ENCODE measurements around the gene RANBP9. TPM values are rescaled to one million over a fixed set of nuclear protein-coding genes. Genes with fewer than 3 reads are reported as not detected.

The RANBP9 gene
- total and polyA plus RNA-seq, 2 of the 13 experiments (the other 11 are each of a cell fraction or from before 2014, with no cell fraction given): 26.6 to 30.6 TPM

DNA sequence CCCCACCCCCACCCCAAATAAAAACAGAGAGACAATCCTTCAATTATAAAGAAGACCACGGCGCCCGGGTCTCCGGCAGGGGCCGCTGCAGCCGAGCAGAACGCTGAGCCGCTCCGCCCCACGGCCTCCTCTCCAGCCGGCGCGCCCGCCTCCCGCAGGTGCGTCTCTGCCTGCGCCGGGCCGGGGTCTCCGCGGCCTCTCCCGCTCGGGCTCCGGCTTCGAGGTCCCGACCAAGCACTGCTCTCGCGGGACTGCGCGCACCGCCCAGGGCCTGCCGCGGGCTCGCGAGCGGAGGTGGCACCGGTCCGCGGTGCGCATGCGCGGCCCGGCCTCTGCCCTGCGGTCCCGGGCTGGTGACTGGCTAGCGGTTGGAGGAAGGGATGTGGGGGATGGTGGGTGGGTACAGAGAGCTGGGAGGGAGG lies 137.5 kb downstream of the RANBP9 start (continued):
- TF ChIP-seq GMEB2 (CRISPR knock-in tag; IDR thresholded peaks at IDR 0.05; ENCODE audit: low read depth) (0 out of 2 replicates have a peak, but pooled peaks have one; percentile 23), ZNF598 (CRISPR knock-in tag; IDR thresholded peaks at IDR 0.05; ENCODE audit: borderline replicate concordance) (peak; percentile 65; the same call in 1 of the 2 replicates), ZFP91 (CRISPR knock-in tag; IDR thresholded peaks at IDR 0.05; ENCODE audit: borderline replicate concordance) (no peak; the same call in 1 of the 2 replicates), ZNF629 (CRISPR knock-in tag; conservative IDR thresholded peaks at IDR 0.05) (0 out of 2 replicates have a peak, but pooled peaks have one; percentile 26), ZNF136 (CRISPR knock-in tag; IDR thresholded peaks at IDR 0.05; ENCODE audit: low read depth) (no peak), ZNF180 (CRISPR knock-in tag; IDR thresholded peaks at IDR 0.05; ENCODE audit: borderline replicate concordance, low read depth) (no peak), STAG1 (CRISPR knock-in tag; IDR thresholded peaks at IDR 0.05) (peak; percentile 30), ZBTB46 (CRISPR knock-in tag; IDR thresholded peaks at IDR 0.05; ENCODE audit: borderline replicate concordance) (peak; percentile 17; the same call in 1 of the 2 replicates), ZNF329 (CRISPR knock-in tag; IDR thresholded peaks at IDR 0.05; ENCODE audit: low read depth) (0 out of 2 replicates have a peak, but pooled peaks have one; percentile 72), MXI1 (IDR thresholded peaks at IDR 0.05; ENCODE audit: borderline replicate concordance, low read depth, low read length) (peak; percentile 27; the same call in 1 of the 3 replicates), MED8 (CRISPR knock-in tag; IDR thresholded peaks at IDR 0.05; ENCODE audit: insufficient replicate concordance) (no peak), GATA4 (IDR thresholded peaks at IDR 0.05; ENCODE audit: borderline replicate concordance, low read depth) (no peak), ZNF33B (CRISPR knock-in tag; IDR thresholded peaks at IDR 0.05) (0 out of 2 replicates have a peak, but pooled peaks have one; percentile 52)
- TF ChIP-seq, protein P1, sequence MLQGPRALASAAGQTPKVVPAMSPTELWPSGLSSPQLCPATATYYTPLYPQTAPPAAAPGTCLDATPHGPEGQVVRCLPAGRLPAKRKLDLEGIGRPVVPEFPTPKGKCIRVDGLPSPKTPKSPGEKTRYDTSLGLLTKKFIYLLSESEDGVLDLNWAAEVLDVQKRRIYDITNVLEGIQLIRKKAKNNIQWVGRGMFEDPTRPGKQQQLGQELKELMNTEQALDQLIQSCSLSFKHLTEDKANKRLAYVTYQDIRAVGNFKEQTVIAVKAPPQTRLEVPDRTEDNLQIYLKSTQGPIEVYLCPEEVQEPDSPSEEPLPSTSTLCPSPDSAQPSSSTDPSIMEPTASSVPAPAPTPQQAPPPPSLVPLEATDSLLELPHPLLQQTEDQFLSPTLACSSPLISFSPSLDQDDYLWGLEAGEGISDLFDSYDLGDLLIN (CRISPR knock-in tag; IDR thresholded peaks at IDR 0.05; ENCODE audit: borderline replicate concordance): no peak
- TF ChIP-seq, protein P2, sequence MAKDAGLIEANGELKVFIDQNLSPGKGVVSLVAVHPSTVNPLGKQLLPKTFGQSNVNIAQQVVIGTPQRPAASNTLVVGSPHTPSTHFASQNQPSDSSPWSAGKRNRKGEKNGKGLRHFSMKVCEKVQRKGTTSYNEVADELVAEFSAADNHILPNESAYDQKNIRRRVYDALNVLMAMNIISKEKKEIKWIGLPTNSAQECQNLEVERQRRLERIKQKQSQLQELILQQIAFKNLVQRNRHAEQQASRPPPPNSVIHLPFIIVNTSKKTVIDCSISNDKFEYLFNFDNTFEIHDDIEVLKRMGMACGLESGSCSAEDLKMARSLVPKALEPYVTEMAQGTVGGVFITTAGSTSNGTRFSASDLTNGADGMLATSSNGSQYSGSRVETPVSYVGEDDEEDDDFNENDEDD (CRISPR knock-in tag; IDR thresholded peaks at IDR 0.05; ENCODE audit: borderline replicate concordance): peak; percentile 73; the same call in 1 of the 2 replicates
- TF ChIP-seq, protein P3, sequence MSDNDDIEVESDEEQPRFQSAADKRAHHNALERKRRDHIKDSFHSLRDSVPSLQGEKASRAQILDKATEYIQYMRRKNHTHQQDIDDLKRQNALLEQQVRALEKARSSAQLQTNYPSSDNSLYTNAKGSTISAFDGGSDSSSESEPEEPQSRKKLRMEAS (IDR thresholded peaks at IDR 0.05): peak; percentile 54; the same call in 1 of the 2 replicates
- TF ChIP-seq, protein P4, sequence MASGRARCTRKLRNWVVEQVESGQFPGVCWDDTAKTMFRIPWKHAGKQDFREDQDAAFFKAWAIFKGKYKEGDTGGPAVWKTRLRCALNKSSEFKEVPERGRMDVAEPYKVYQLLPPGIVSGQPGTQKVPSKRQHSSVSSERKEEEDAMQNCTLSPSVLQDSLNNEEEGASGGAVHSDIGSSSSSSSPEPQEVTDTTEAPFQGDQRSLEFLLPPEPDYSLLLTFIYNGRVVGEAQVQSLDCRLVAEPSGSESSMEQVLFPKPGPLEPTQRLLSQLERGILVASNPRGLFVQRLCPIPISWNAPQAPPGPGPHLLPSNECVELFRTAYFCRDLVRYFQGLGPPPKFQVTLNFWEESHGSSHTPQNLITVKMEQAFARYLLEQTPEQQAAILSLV (CRISPR knock-in tag; IDR thresholded peaks at IDR 0.05; ENCODE audit: borderline replicate concordance): peak; percentile 76
- TF ChIP-seq, protein P5, sequence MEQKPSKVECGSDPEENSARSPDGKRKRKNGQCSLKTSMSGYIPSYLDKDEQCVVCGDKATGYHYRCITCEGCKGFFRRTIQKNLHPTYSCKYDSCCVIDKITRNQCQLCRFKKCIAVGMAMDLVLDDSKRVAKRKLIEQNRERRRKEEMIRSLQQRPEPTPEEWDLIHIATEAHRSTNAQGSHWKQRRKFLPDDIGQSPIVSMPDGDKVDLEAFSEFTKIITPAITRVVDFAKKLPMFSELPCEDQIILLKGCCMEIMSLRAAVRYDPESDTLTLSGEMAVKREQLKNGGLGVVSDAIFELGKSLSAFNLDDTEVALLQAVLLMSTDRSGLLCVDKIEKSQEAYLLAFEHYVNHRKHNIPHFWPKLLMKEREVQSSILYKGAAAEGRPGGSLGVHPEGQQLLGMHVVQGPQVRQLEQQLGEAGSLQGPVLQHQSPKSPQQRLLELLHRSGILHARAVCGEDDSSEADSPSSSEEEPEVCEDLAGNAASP (CRISPR knock-in tag; IDR thresholded peaks at IDR 0.05; ENCODE audit: borderline replicate concordance): 0 out of 2 replicates have a peak, but pooled peaks have one; percentile 3
